GM18505 (cell line): ENCODE results near the gene POLD1.

Experiments
- ATAC-seq: cut with Tn5 transposase; IDR thresholded peaks from one replicate; pipeline ENCODE4 v1.9.1; 2021; ENCODE audit not compliant: unreplicated experiment
- POLR2A ChIP-seq: IDR thresholded peaks from 4 replicates; pipeline ENCODE4 v1.6.1; 2011; ENCODE audit warnings: borderline replicate concordance; ENCODE audit not compliant: insufficient read depth, insufficient read length; ENCODE audit errors: extremely low read depth

POLD1 gene

DNA sequence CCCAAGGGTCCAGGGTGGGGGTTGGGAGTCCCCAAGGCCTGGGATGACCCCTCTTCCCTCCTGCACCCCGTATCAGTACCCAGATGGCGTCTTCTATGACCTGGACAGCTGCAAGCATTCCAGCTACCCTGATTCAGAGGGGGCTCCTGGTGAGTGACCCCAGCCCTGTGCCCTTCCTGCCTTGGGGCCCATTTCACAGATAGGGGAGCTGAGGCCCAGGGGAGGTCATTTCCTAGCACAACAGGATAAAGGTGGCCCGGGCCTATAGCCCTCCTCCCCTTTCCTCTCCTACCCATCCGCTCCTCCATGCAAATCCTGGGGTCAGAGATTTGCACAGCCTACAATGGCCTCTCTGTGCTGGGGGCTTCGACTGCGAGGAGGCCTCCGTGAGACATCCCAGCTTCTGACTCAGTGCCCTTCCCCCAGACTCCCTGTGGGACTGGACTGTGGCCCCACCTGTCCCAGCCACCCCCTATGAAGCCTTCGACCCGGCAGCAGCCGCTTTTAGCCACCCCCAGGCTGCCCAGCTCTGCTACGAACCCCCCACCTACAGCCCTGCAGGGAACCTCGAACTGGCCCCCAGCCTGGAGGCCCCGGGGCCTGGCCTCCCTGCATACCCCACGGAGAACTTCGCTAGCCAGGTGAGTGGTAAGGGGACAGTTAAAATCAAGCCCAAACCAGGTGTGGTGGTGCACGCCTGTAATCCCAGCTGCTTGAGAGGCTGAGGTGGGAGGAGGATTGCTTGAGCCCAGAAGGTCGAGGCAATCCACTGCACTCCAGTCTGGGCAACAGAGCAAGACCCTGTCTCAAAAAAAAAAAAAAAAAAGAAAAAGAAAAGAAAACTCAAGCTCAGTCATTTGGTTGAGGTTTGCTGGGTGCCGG lies 38.5 kb downstream of the POLD1 start:
- ATAC-seq = no peak
- TF ChIP-seq POLR2A = no peak

DNA sequence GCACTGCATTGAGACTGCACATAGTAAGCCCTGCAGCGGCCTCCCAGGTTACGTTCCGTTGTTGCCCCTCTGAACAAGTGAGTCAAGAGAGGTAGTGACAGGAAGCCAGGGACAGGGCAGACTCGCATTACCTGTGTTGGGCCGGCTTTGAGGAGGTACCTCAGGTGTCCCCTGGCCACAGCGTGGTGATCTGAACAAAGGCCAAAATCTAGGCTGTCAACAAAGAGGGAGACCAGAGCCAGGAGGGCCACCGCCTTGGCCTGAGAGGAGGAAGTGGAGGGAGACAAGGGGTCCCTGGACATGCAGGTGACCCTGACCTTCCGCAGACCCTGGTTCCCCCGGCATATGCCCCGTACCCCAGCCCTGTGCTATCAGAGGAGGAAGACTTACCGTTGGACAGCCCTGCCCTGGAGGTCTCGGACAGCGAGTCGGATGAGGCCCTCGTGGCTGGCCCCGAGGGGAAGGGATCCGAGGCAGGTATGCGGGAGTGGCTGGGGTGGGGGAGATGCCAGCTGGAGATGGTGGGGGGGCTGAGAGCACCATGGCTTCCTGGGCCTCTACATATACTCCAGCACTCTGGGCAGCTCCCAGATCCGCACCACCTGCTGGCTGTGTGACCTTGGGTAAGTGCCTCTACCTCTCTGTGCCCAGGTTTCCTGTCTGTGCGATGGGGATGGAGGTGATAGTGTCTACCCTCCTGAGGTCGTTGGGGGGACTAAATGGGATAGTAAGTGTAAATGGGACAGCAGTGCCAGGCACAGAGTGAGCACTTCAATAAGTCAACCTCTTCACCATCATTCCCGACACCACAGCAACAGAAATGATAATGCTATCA lies 39.3 kb downstream of the POLD1 start:
- ATAC-seq = no peak
- TF ChIP-seq POLR2A = peak; percentile 13

GRCh38 chr19:50425581-50425980 lies 41.4 kb downstream of the POLD1 start:
- no peak for ATAC-seq

GRCh38 chr19:50427318-50427925 lies 43.3 kb downstream of the POLD1 start:
- TF ChIP-seq POLR2A = no peak

More at GRCh38 chr19:50425581-50425980, 41.4 kb downstream of the POLD1 start:
- TF ChIP-seq POLR2A = no peak

DNA sequence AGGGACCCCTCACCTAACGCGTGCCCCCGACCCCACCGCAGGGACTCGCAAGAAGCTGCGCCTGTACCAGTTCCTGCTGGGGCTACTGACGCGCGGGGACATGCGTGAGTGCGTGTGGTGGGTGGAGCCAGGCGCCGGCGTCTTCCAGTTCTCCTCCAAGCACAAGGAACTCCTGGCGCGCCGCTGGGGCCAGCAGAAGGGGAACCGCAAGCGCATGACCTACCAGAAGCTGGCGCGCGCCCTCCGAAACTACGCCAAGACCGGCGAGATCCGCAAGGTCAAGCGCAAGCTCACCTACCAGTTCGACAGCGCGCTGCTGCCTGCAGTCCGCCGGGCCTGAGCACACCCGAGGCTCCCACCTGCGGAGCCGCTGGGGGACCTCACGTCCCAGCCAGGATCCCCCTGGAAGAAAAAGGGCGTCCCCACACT lies 43.9 kb downstream of the POLD1 start:
- no peak for ATAC-seq
- peak; percentile 41 for TF ChIP-seq POLR2A

More at GRCh38 chr19:50427318-50427925, 43.3 kb downstream of the POLD1 start:
- ATAC-seq = no peak

DNA sequence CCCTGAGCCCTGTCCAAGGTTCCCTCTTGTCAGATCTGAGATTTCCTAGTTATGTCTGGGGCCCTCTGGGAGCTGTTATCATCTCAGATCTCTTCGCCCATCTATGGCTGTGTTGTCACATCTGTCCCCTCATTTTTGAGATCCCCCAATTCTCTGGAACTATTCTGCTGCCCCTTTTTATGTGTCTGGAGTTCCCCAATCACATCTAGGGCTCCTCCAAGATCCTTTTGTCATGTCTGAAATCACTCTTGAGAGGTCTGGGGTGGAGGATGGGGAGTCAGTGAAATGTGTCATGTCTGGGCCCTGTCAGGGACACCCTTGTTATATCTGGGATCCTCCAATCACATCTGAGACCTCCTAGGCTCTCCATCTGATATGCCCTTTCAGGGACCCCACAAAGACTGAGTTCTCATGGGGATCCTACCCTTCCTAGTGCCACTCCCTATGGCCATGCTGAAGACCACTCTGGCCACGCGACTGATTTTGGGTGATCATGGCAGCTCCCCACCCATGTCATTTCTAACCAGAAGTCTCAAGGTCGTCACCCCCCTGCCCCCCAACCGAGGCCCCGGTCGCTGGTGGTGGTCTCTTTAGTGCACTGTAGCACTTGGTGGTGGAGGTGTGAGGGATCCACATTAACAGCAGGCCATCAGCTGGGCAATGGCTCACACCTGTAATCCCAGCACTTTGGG lies 44.8 kb downstream of the POLD1 start:
- ATAC-seq = no peak
- no peak for TF ChIP-seq POLR2A

DNA sequence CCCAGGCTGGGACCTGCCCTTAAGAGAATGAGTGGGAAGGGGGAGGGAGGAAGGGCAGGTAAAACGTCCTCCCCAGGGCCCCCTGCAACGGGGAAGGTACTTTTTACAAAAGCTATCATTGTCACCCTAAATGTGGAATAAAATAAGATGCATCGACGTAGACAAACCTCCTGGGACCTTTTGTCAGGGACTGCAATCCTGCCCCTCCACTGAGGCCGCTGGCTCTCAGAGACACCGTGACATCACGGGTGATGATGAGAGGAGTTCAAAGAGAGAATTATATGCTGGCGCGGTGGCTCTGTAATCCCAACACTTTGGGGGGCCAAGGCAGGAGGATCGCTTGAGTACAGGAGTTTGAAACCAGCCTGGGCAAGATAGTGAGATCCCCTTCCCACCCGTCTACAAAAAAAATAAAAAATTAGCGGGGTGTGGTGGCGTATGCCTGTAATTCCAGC lies 46.8 kb downstream of the POLD1 start:
- no peak for ATAC-seq
- TF ChIP-seq POLR2A = no peak

DNA sequence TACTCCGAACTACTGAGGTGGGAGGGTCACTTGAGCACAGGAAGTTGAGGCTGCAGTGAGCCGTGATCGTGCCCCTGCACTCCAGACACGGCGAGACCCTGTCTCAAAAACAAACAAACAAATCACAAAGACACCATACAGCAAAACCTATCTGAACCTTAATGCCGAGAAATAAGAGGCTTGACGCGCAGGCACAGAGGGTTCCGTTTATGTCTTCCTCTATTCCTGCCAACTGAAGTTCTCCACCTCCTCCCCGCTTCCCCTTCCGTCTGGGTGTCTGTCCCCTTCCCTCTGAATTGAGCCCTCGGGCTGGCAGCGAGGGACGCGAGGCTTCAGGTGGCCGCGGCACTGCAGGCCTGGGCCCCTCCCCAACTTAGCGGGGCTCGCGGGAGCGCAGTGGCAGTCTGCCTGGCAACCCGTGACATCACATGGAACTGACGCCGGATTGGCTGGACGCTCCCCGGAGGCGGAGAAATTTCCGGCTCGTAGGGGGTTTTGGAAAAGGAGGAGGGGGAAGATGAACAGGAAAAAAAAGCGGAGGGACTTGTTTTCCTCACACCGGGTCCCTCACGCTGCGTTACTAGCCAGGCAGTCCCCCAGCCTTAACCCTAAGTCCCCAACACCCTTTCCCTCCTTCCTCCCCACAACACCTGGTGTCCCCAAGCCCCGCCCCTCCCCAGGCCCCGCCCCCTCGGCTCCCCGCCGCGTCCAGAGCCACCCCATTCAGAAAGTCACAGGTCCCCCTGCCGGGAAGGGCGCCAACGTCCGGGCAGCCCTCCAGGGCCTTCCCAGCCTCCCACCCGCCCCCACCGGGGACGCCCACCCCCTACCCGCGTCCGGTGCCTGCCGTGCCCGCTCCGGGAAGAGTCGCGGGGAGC lies 47.4 kb downstream of the POLD1 start:
- ATAC-seq = peak; percentile 63
- peak; percentile 59 for TF ChIP-seq POLR2A

- no peak for TF ChIP-seq POLR2A
- no peak for ATAC-seq
Observed at GRCh38 chr19:50432221-50433028, 48.3 kb downstream of the POLD1 start, which contains the start of gene MYBPC2. MYBPC2 (plus strand) TSS chr19:50432892; CDS start chr19:50432954, 62 bp downstream.

DNA sequence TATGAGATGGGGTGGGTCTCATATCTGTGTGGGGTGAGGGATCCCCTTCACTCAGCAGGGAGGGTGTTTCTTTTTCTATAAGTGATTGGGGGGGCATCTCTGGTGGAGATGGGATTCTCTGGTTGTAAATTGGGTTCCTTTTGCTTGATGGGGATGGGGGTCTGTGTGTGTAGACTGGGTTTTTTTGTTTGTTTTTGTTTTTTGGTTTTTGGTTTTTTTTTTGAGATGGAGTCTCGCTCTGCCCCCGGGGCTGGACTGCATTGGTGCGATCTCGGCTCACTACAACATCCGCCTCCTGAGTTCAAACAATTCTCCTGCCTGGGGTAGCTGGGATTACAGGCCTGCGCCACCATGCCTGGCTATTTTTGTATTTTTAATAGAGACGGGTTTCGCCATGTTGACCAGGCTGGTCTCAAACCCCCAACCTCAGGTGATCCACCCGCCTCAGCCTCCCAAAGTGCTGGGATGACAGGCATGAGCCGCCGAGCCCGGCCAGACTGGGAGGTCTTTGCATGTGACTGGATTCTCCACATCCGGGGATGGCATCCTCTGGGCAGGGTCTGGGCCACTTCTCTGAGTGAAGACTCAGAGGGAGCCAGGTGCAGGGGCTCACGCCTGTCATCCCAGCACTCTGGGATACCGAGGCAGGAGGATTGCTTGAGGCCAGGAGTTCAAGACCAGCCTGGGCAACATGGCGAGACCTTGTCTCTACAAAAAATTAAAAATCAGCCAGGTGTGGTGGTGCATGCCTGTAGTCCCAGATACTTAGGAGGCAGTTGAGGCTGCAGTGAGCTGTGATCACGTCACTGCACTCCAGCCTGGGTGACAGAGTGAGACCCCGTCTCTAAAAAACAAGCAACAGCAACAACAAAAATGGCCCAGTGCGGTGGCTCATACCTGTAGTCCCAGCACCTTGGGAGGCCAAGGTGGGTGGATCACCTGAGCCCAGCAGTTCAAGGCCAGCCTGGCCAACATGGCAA lies 49.3 kb downstream of the POLD1 start:
- no peak for TF ChIP-seq POLR2A
- no peak for ATAC-seq
